ENCODE data around the gene TSPO.

Gene TSPO

DNA sequence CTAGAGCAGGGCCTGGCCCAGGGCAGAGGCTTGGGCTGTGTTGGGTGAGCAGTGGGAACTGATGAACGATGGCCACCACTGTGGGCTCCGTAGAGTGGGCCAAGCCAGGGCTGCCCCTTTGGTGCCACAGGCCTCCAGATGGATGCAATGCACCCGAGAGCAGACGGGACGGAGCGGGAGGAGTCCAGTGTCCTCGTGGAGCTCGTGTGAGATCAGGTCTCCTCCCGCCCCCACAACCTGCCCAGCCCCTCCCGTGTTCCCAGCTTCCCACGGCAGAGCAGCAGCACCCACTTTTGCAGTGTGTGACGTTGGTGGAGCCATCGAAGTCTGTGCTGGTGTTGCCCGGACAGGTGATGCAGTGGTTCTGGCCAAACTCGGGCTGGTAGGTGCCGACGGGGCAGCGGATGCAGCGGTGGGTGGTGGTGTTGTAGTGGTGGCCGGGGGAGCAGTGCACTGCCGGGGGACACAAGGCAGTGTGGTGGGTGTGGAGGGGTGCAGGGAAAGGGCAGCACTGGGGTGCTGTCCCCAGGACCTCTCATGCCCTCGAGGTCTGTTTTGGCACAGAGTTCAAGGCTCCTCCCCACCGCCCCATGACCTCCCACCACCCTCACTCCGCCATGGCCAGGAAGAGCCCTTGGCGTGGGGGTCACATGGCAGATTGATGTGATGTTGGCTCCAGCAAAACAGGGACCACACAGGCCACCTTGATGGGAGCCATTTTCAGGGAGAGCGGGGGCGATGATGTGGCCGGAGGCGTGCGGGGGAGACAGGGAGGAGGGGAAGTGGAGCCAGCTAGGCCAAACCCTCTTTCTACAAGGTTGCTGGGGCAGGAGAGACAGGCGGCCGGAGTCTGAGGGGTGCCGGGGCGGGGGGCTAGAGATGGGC lies 59.5 kb downstream of the TSPO start:
- H3K79me2 ChIP-seq (ENCODE audit: control insufficient read depth, insufficient read depth, low read length, unreplicated experiment): no peaks in the 10 kb centered on the region
- no peaks in the 10 kb centered on the region for H3K4me1 ChIP-seq (ENCODE audit: control insufficient read depth, insufficient read depth, low read length, unreplicated experiment)
- no peak overlapping the region for H2AFZ ChIP-seq (ENCODE audit: low read length, unreplicated experiment)
- H3K4me3 ChIP-seq (ENCODE audit: low read depth, low read length): no peak overlapping the region
- H3K36me3 ChIP-seq (ENCODE audit: insufficient read depth, low read length): no peaks in the 10 kb centered on the region
- no peaks in the 10 kb centered on the region for H3K27me3 ChIP-seq (ENCODE audit: insufficient read depth, low read length)
- no peak overlapping the region for H3K27ac ChIP-seq (ENCODE audit: low read depth, low read length)

- Histone ChIP-seq H3K27ac (ENCODE audit: low read depth, low read length) (no peak overlapping the region), H3K36me3 (ENCODE audit: insufficient read depth, low read length) (no peaks in the 10 kb centered on the region), H3K79me2 (ENCODE audit: control insufficient read depth, insufficient read depth, low read length, unreplicated experiment) (no peaks in the 10 kb centered on the region), H3K4me3 (ENCODE audit: low read depth, low read length) (no peak overlapping the region), H3K27me3 (ENCODE audit: insufficient read depth, low read length) (no peaks in the 10 kb centered on the region), H3K4me1 (ENCODE audit: control insufficient read depth, insufficient read depth, low read length, unreplicated experiment) (no peaks in the 10 kb centered on the region), H2AFZ (ENCODE audit: low read length, unreplicated experiment) (no peak overlapping the region)
Measured at GRCh38 chr22:43211941-43212433, 60.6 kb downstream of the TSPO start.

DNA sequence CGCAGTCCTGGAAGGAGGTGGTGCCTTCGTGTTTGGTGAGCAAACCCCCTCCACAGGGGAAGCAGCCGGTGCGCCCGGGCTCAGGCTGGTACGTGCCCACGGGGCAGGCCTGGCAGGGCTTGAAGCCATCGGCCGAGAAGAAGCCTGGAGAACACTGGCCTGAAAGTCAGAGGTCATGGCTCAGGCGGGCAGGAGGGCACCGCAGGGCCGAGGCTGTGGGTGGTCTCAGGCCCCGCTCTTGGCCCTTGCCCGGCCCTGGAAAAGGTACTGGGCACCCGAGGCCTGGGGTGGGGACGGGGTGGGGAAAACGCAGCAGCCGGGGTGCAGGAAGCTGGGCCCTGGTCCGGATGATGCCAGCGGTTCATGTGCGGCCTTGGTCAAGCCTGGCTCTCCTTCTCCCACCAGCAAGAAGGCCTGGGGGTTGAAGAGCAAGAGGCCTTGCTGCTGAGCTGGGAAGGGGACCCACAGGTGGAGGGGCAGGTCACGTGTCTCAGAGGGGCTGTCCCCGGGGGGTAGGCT lies 61.1 kb downstream of the TSPO start:
- Histone ChIP-seq H3K36me3 (ENCODE audit: insufficient read depth, low read length) (no peaks in the 10 kb centered on the region), H3K79me2 (ENCODE audit: control insufficient read depth, insufficient read depth, low read length, unreplicated experiment) (no peaks in the 10 kb centered on the region), H3K27me3 (ENCODE audit: insufficient read depth, low read length) (no peaks in the 10 kb centered on the region), H3K27ac (ENCODE audit: low read depth, low read length) (no peak overlapping the region), H2AFZ (ENCODE audit: low read length, unreplicated experiment) (no peak overlapping the region), H3K4me3 (ENCODE audit: low read depth, low read length) (no peak overlapping the region), H3K4me1 (ENCODE audit: control insufficient read depth, insufficient read depth, low read length, unreplicated experiment) (no peaks in the 10 kb centered on the region)
